GM12891 (cell line): Measurements from ENCODE around the gene DCAF10.

Source experiments
- DNase-seq: peaks from one replicate; pipeline ENCODE4 v3.0.0; 2011; ENCODE audit warnings: low spot score; ENCODE audit not compliant: insufficient read length
- FAIRE-seq: peaks from 2 replicates; lab custom pipeline; 2011; peaks lifted over from hg19 to GRCh38; lab: Jason Lieb, UNC
- PAX5 ChIP-seq: IDR thresholded peaks from 2 replicates; pipeline ENCODE4 v1.6.1; 2011; ENCODE audit warnings: low read length, moderate library complexity, mild to moderate bottlenecking; ENCODE audit not compliant: insufficient read depth, severe bottlenecking
- POLR2A ChIP-seq: IDR thresholded peaks from 2 replicates; pipeline ENCODE4 v1.6.1; 2011; ENCODE audit warnings: low read depth, low read length, control low read depth
- POLR2AphosphoS5 ChIP-seq: IDR thresholded peaks from 2 replicates; pipeline ENCODE4 v1.6.1; 2011; ENCODE audit warnings: low read depth, low read length, control low read depth
- POU2F2 ChIP-seq: IDR thresholded peaks from 2 replicates; pipeline ENCODE4 v1.6.1; 2011; ENCODE audit warnings: low read depth, mild to moderate bottlenecking, control low read depth, low read length, moderate library complexity
- SPI1 ChIP-seq: IDR thresholded peaks from 2 replicates; pipeline ENCODE4 v1.6.1; 2011; ENCODE audit warnings: low read depth, low read length, control low read depth
- TAF1 ChIP-seq: IDR thresholded peaks from 2 replicates; pipeline ENCODE4 v1.6.1; 2011; ENCODE audit warnings: low read depth, low read length, control low read depth

DCAF10 gene

GRCh38 chr9:37892063-37892462 lies 91.5 kb downstream of the DCAF10 start:
- FAIRE-seq, result no peak
- TF ChIP-seq POLR2AphosphoS5, result no peak
- no peak for TF ChIP-seq POU2F2
- TF ChIP-seq POLR2A, result no peak
- TF ChIP-seq TAF1, result no peak
- no peak for TF ChIP-seq PAX5
- no peak for TF ChIP-seq SPI1

GRCh38 chr9:37897665-37898064 lies 97.1 kb downstream of the DCAF10 start:
- DNase-seq (no peak), FAIRE-seq (no peak)
- TF ChIP-seq TAF1 (no peak), POU2F2 (no peak), POLR2AphosphoS5 (no peak), PAX5 (no peak), SPI1 (no peak), POLR2A (no peak)

More at GRCh38 chr9:37892063-37892462, 91.5 kb downstream of the DCAF10 start:
- no peak for DNase-seq

GRCh38 chr9:37899041-37899440 lies 98.4 kb downstream of the DCAF10 start:
- FAIRE-seq, result no peak
- DNase-seq, result no peak

GRCh38 chr9:37902131-37902530 lies 101.5 kb downstream of the DCAF10 start:
- FAIRE-seq (no peak), DNase-seq (no peak)

More at GRCh38 chr9:37899041-37899440, 98.4 kb downstream of the DCAF10 start:
- TF ChIP-seq SPI1 (no peak), POU2F2 (no peak), POLR2AphosphoS5 (no peak), PAX5 (no peak), TAF1 (no peak), POLR2A (no peak)

GRCh38 chr9:37902796-37903646 lies 102.4 kb downstream of the DCAF10 start:
- DNase-seq, result no peak
- peak; percentile 62 for FAIRE-seq
- TF ChIP-seq SPI1, result no peak
- no peak for TF ChIP-seq TAF1
- no peak for TF ChIP-seq POU2F2
- TF ChIP-seq POLR2AphosphoS5, result no peak
- TF ChIP-seq PAX5, result no peak
- TF ChIP-seq POLR2A, result no peak

More at GRCh38 chr9:37902131-37902530, 101.5 kb downstream of the DCAF10 start:
- no peak for TF ChIP-seq POLR2A
- no peak for TF ChIP-seq POLR2AphosphoS5
- no peak for TF ChIP-seq PAX5
- no peak for TF ChIP-seq TAF1
- TF ChIP-seq SPI1, result no peak
- no peak for TF ChIP-seq POU2F2

GRCh38 chr9:37903647-37904444 lies 103.2 kb downstream of the DCAF10 start, which contains the start of gene SLC25A51:
TSS of gene SLC25A51 (minus strand) at chr9:37904127. CDS start at chr9:37888550, 15,577 bp downstream.
- FAIRE-seq (peak; percentile 100), DNase-seq (peak; percentile 96)
- TF ChIP-seq POU2F2 (peak; percentile 89), POLR2A (peak; percentile 60; the same call in 1 of the 2 replicates), POLR2AphosphoS5 (peak; percentile 58), PAX5 (peak; percentile 26), SPI1 (no peak), TAF1 (peak; percentile 83)

- no peak for DNase-seq
- TF ChIP-seq PAX5 (no peak), POU2F2 (no peak), TAF1 (no peak), POLR2A (no peak), SPI1 (no peak), POLR2AphosphoS5 (no peak)
- FAIRE-seq, result no peak
Measured at GRCh38 chr9:37904445-37905130, 104.0 kb downstream of the DCAF10 start.

- no peak for FAIRE-seq
- DNase-seq, result no peak
- TF ChIP-seq POU2F2 (no peak), PAX5 (no peak), POLR2A (no peak), TAF1 (no peak), POLR2AphosphoS5 (no peak), SPI1 (no peak)
Measured at GRCh38 chr9:37905131-37905505, 104.5 kb downstream of the DCAF10 start.
